Epithelial cell of proximal tubule (primary cell): ENCODE data around the gene SNX11. TPM values are rescaled to one million over a fixed set of nuclear protein-coding genes. Genes with fewer than 3 reads are reported as not detected.
"Not testable (repeated sequence)": the region's sequence is repeated elsewhere in the genome, so short reads cannot be mapped to it uniquely, and the experiment has no call there.

ENCODE experiments used
- DNase-seq: peaks from one replicate; pipeline ENCODE4 v3.0.0-alpha.2; 2011; ENCODE audit warnings: low read depth
- H3K4me3 ChIP-seq: 2 replicates; pipeline ENCODE4 v1.5.1; 2011; ENCODE audit warnings: low read depth, mild to moderate bottlenecking, low read length
- CTCF ChIP-seq: conservative IDR thresholded peaks from 2 replicates; pipeline ENCODE4 v1.5.1; 2012; ENCODE audit warnings: low read depth, mild to moderate bottlenecking, low read length
- total RNA-seq: library from RNA; depleted of rRNA; stranded (reverse); fragments of >200 nt; gene quantifications from 2 replicates; pipeline ENCODE4 v1.2.3, GENCODE V29; 2015

The SNX11 gene
- total RNA-seq, 1 donor from 2014 or later, result 11.6 TPM

- TF ChIP-seq CTCF, result no peak
- no peak for DNase-seq
- no peak overlapping the region for H3K4me3 ChIP-seq
Measured at GRCh38 chr17:48066192-48066591, 41.4 kb upstream of the SNX11 start.

GRCh38 chr17:48066656-48067055, 40.9 kb upstream of the SNX11 start:
- no peak for TF ChIP-seq CTCF
- no peak overlapping the region for H3K4me3 ChIP-seq
- no peak for DNase-seq

- H3K4me3 ChIP-seq, result no peak overlapping the region
- TF ChIP-seq CTCF, result no peak
- no peak for DNase-seq
Measured at GRCh38 chr17:48067245-48067644, 40.3 kb upstream of the SNX11 start.

- not testable (repeated sequence) for DNase-seq, H3K4me3 ChIP-seq
Measured at GRCh38 chr17:48067808-48068207, 39.8 kb upstream of the SNX11 start.

GRCh38 chr17:48068491-48068961, 39.0 kb upstream of the SNX11 start:
- H3K4me3 ChIP-seq, result no peak overlapping the region
- peak; percentile 60 for TF ChIP-seq CTCF
- no peak for DNase-seq

- DNase-seq, result no peak
- TF ChIP-seq CTCF, result no peak
- no peak overlapping the region for H3K4me3 ChIP-seq
Measured at GRCh38 chr17:48070195-48070594, 37.4 kb upstream of the SNX11 start.

- DNase-seq, result no peak
- TF ChIP-seq CTCF, result no peak
- H3K4me3 ChIP-seq, result no peak overlapping the region
Measured at GRCh38 chr17:48071654-48072053, 35.9 kb upstream of the SNX11 start.

- H3K4me3 ChIP-seq, DNase-seq: not testable (repeated sequence)
Measured at GRCh38 chr17:48072811-48073210, 34.8 kb upstream of the SNX11 start.

GRCh38 chr17:48073566-48074094, 33.9 kb upstream of the SNX11 start:
- not testable (repeated sequence) for DNase-seq, H3K4me3 ChIP-seq
